ENCODE results near the gene CFL2.

DNA sequence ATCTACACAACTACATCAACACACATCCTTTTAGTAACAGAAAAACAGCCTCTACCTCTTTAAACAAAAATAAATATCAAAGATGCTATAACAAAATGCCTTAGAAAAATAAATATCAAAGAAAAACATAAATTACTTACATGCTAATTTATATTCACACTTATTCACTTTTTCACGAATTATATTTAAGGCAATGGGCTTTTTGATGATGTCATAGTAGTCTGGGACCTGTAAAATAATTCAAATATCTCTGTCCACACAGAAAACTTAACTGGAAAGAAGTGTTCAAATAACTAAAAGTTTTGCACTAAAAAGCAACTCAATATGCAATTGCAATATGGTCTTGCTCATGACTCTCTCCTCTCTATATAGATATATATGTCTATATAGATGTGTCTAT is 40.3 kb upstream of the CFL2 start:
- TF ChIP-seq HOXA5 (CRISPR knock-in tag; IDR thresholded peaks at IDR 0.05) (no peak), ELF1 (CRISPR knock-in tag; IDR thresholded peaks at IDR 0.05) (no peak), RAD21 (CRISPR knock-in tag; IDR thresholded peaks at IDR 0.05) (no peak), ZNF101 (CRISPR knock-in tag; IDR thresholded peaks at IDR 0.05; ENCODE audit: borderline replicate concordance, low read depth) (no peak), GABPA (IDR thresholded peaks at IDR 0.05; ENCODE audit: low read depth, low read length) (no peak), GABPA (CRISPR knock-in tag; IDR thresholded peaks at IDR 0.05; ENCODE audit: low read depth) (no peak), RFX5 (IDR thresholded peaks at IDR 0.05; ENCODE audit: low read depth, low read length) (no peak), ZNF207 (IDR thresholded peaks at IDR 0.05; ENCODE audit: borderline replicate concordance) (no peak), SRSF9 (IDR thresholded peaks at IDR 0.05; ENCODE audit: borderline replicate concordance, insufficient read depth, low read depth, low read length, poor library complexity, severe bottlenecking) (no peak), MEIS1 (CRISPR knock-in tag; IDR thresholded peaks at IDR 0.05; ENCODE audit: borderline replicate concordance) (no peak), GTF2F1 (IDR thresholded peaks at IDR 0.05; ENCODE audit: low read length) (no peak)
- TF ChIP-seq, protein P1, sequence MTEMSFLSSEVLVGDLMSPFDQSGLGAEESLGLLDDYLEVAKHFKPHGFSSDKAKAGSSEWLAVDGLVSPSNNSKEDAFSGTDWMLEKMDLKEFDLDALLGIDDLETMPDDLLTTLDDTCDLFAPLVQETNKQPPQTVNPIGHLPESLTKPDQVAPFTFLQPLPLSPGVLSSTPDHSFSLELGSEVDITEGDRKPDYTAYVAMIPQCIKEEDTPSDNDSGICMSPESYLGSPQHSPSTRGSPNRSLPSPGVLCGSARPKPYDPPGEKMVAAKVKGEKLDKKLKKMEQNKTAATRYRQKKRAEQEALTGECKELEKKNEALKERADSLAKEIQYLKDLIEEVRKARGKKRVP (CRISPR knock-in tag; IDR thresholded peaks at IDR 0.05): no peak
- TF ChIP-seq, protein P2, sequence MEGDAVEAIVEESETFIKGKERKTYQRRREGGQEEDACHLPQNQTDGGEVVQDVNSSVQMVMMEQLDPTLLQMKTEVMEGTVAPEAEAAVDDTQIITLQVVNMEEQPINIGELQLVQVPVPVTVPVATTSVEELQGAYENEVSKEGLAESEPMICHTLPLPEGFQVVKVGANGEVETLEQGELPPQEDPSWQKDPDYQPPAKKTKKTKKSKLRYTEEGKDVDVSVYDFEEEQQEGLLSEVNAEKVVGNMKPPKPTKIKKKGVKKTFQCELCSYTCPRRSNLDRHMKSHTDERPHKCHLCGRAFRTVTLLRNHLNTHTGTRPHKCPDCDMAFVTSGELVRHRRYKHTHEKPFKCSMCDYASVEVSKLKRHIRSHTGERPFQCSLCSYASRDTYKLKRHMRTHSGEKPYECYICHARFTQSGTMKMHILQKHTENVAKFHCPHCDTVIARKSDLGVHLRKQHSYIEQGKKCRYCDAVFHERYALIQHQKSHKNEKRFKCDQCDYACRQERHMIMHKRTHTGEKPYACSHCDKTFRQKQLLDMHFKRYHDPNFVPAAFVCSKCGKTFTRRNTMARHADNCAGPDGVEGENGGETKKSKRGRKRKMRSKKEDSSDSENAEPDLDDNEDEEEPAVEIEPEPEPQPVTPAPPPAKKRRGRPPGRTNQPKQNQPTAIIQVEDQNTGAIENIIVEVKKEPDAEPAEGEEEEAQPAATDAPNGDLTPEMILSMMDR (CRISPR knock-in tag; IDR thresholded peaks at IDR 0.05): no peak
- TF ChIP-seq, protein P3, sequence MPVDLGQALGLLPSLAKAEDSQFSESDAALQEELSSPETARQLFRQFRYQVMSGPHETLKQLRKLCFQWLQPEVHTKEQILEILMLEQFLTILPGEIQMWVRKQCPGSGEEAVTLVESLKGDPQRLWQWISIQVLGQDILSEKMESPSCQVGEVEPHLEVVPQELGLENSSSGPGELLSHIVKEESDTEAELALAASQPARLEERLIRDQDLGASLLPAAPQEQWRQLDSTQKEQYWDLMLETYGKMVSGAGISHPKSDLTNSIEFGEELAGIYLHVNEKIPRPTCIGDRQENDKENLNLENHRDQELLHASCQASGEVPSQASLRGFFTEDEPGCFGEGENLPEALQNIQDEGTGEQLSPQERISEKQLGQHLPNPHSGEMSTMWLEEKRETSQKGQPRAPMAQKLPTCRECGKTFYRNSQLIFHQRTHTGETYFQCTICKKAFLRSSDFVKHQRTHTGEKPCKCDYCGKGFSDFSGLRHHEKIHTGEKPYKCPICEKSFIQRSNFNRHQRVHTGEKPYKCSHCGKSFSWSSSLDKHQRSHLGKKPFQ (CRISPR knock-in tag; IDR thresholded peaks at IDR 0.05; ENCODE audit: insufficient replicate concordance): no peak

Measured in HepG2 (cell line).